ENCODE results near the gene MYD88.

GRCh38 chr3:38136777-38137614 lies 1.5 kb upstream of the MYD88 start, which contains the start of gene ACAA1:
- TF ChIP-seq CTCF (optimal IDR thresholded peaks at IDR 0.05 in 1 of 3, IDR thresholded peaks at IDR 0.05 in 1 of 3, conservative IDR thresholded peaks at IDR 0.05 in 1 of 3; ENCODE audit: extremely low read depth in 1 of 3, insufficient read depth in 2 of 3, low read length in 3 of 3) (no peak), EZH2 (IDR thresholded peaks at IDR 0.05; ENCODE audit: low read length) (no peak)
